IMR-90 (cell line): ENCODE data around the gene PPM1H. TPM values are rescaled to one million over a fixed set of nuclear protein-coding genes. Genes with fewer than 3 reads are reported as not detected.

Experiments
- ATAC-seq: fragments of 200-7000 bp; cut with Tn5 transposase; 2 replicates; pipeline ENCODE4 v1.9.1; 2020; ENCODE audit warnings: low read depth, mild to moderate bottlenecking, moderate library complexity
- BruUV-seq: library from RNA; stranded (reverse); fragments of 400-500 nt; replicated peaks from 2 replicates; lab custom pipeline; 2021; lab: Mats Ljungman, UMichigan
- CTCF ChIA-PET: fragments of 300-600 bp; formaldehyde crosslinking; extraction: SDS; loops from one replicate; lab custom pipeline; 2021; ENCODE audit warnings: antibody characterized with exemption; lab: Yijun Ruan, JAX
- POLR2A ChIA-PET: fragments of 300-600 bp; sonication (Branson Sonifier 250); formaldehyde crosslinking; loops from one replicate; lab custom pipeline; 2022; ENCODE audit warnings: antibody characterized with exemption; ENCODE audit not compliant: unreplicated experiment; lab: Charles Lee
- DNase-seq: peaks from one replicate; pipeline ENCODE4 v3.0.0; 2013
- H2AFZ ChIP-seq: replicated peaks from 2 replicates; pipeline ENCODE3; 2013; ENCODE audit warnings: low read length, mild to moderate bottlenecking; ENCODE audit not compliant: poor library complexity
- H2AK5ac ChIP-seq: 2 replicates; pipeline ENCODE4 v1.6.1; 2013; ENCODE audit warnings: low read depth, low read length, inconsistent platforms
- H2AK9ac ChIP-seq: replicated peaks from 2 replicates; pipeline ENCODE3; 2013; ENCODE audit warnings: mild to moderate bottlenecking, low read depth, low read length, moderate library complexity; ENCODE audit not compliant: poor library complexity
- H2BK120ac ChIP-seq: 2 replicates; pipeline ENCODE4 v1.6.1; 2013; ENCODE audit warnings: low read depth, low read length, inconsistent platforms
- H2BK15ac ChIP-seq: 3 replicates; pipeline ENCODE4 v1.6.1; 2013; ENCODE audit warnings: low read depth, low read length, inconsistent platforms
- H2BK20ac ChIP-seq: 2 replicates; pipeline ENCODE4 v1.6.1; 2013; ENCODE audit warnings: low read depth, mild to moderate bottlenecking, inconsistent platforms, low read length, moderate library complexity
- H2BK5ac ChIP-seq: 2 replicates; pipeline ENCODE4 v1.6.1; 2013; ENCODE audit warnings: mild to moderate bottlenecking, low read depth, low read length, inconsistent platforms; ENCODE audit not compliant: poor library complexity, severe bottlenecking
- H3K14ac ChIP-seq: replicated peaks from 2 replicates; pipeline ENCODE4 v1.6.1; 2013; ENCODE audit warnings: low read depth, low read length, inconsistent platforms
- H3K18ac ChIP-seq: 2 replicates; pipeline ENCODE4 v1.6.1; 2013; ENCODE audit warnings: low read depth, low read length, control low read depth
- H3K23ac ChIP-seq: 2 replicates; pipeline ENCODE4 v1.6.1; 2013; ENCODE audit warnings: low read depth, low read length, inconsistent platforms
- H3K27ac ChIP-seq: 2 replicates; pipeline ENCODE4 v1.5.1; 2013; ENCODE audit warnings: mild to moderate bottlenecking, control low read depth, low read length; ENCODE audit not compliant: insufficient read depth
- H3K27me3 ChIP-seq: 2 replicates; pipeline ENCODE4 v1.6.1; 2013; ENCODE audit warnings: low read length; ENCODE audit not compliant: control insufficient read depth, insufficient read depth
- H3K36me3 ChIP-seq: 2 replicates; pipeline ENCODE4 v1.6.1; 2013; ENCODE audit warnings: low read length, mixed read lengths; ENCODE audit not compliant: control insufficient read depth, insufficient read depth
- H3K4ac ChIP-seq: 2 replicates; pipeline ENCODE4 v1.6.1; 2013; ENCODE audit warnings: low read depth, low read length, inconsistent platforms
- H3K4me1 ChIP-seq: 2 replicates; pipeline ENCODE4 v1.6.1; 2013; ENCODE audit warnings: low read length, mixed read lengths; ENCODE audit not compliant: control insufficient read depth, insufficient read depth
- H3K4me2 ChIP-seq: 2 replicates; pipeline ENCODE4 v1.6.1; 2013; ENCODE audit warnings: low read depth, mild to moderate bottlenecking, control low read depth, low read length, moderate library complexity
- H3K4me3 ChIP-seq: 2 replicates; pipeline ENCODE4 v1.5.1; 2013; ENCODE audit warnings: low read depth, mild to moderate bottlenecking, control low read depth, low read length, moderate library complexity; ENCODE audit not compliant: insufficient read depth
- H3K56ac ChIP-seq: 2 replicates; pipeline ENCODE4 v1.6.1; 2013; ENCODE audit warnings: low read length, inconsistent platforms; ENCODE audit not compliant: insufficient read depth; ENCODE audit errors: extremely low read depth
- H3K79me1 ChIP-seq, 2 experiments: 2 replicates each; pipeline ENCODE4 v1.6.1; 2013; ENCODE audit warnings: low read length in 2 of 2, inconsistent platforms in 1 of 2, low read depth in 1 of 2
- H3K9ac ChIP-seq: 2 replicates; pipeline ENCODE4 v1.6.1; 2013; ENCODE audit warnings: low read depth, low read length, control low read depth
- H3K9me1 ChIP-seq: 2 replicates; pipeline ENCODE4 v1.6.1; 2013; ENCODE audit warnings: low read length, inconsistent platforms; ENCODE audit not compliant: insufficient read depth
- H3K9me3 ChIP-seq: 2 replicates; pipeline ENCODE4 v1.6.1; 2013; ENCODE audit warnings: low read length; ENCODE audit not compliant: control insufficient read depth, insufficient read depth
- H4K20me1 ChIP-seq: 2 replicates; pipeline ENCODE4 v1.6.1; 2013; ENCODE audit warnings: low read length, inconsistent platforms; ENCODE audit not compliant: insufficient read depth
- H4K5ac ChIP-seq: 2 replicates; pipeline ENCODE4 v1.6.1; 2013; ENCODE audit warnings: mild to moderate bottlenecking, low read depth, low read length, control low read depth
- H4K8ac ChIP-seq, 2 experiments: 2 replicates each; pipeline ENCODE4 v1.6.1; 2013; ENCODE audit warnings: low read depth in 2 of 2, low read length in 2 of 2, control low read depth in 1 of 2, inconsistent platforms in 1 of 2
- H4K91ac ChIP-seq: 2 replicates; pipeline ENCODE4 v1.6.1; 2013; ENCODE audit warnings: low read depth, low read length, inconsistent platforms; ENCODE audit not compliant: insufficient read depth
- BHLHE40 ChIP-seq: fragments of 150-350 bp; IDR thresholded peaks from 2 replicates; pipeline ENCODE4 v1.6.1; 2016; ENCODE audit warnings: mild to moderate bottlenecking, low read depth, low read length
- CHD1 ChIP-seq: IDR thresholded peaks from 2 replicates; pipeline ENCODE4 v1.6.1; 2012; ENCODE audit warnings: low read depth, low read length, improper control_type of control experiment
- MAFK ChIP-seq: IDR thresholded peaks from 2 replicates; pipeline ENCODE4 v1.6.1; 2012; ENCODE audit warnings: low read depth, low read length, improper control_type of control experiment
- MAZ ChIP-seq: IDR thresholded peaks from 2 replicates; pipeline ENCODE4 v1.6.1; 2012; ENCODE audit warnings: low read depth, mild to moderate bottlenecking, low read length, improper control_type of control experiment, moderate library complexity, borderline replicate concordance
- NFE2L2 ChIP-seq: fragments of 150-350 bp; IDR thresholded peaks from 2 replicates; pipeline ENCODE4 v1.6.1; 2016; ENCODE audit warnings: low read depth, mild to moderate bottlenecking, low read length
- POLR2A ChIP-seq: IDR thresholded peaks from 2 replicates; pipeline ENCODE4 v1.6.1; 2012; ENCODE audit warnings: mild to moderate bottlenecking, low read depth, low read length
- RAD21 ChIP-seq: IDR thresholded peaks from 2 replicates; pipeline ENCODE4 v1.6.1; 2012; ENCODE audit warnings: low read length, improper control_type of control experiment
- RCOR1 ChIP-seq: IDR thresholded peaks from 2 replicates; pipeline ENCODE4 v1.6.1; 2012; ENCODE audit warnings: mild to moderate bottlenecking, low read length, improper control_type of control experiment; ENCODE audit not compliant: insufficient replicate concordance
- RFX5 ChIP-seq: IDR thresholded peaks from 2 replicates; pipeline ENCODE4 v1.8.0; 2012; ENCODE audit warnings: low read depth, mild to moderate bottlenecking, low read length, moderate library complexity
- SMC3 ChIP-seq: fragments of 150-350 bp; IDR thresholded peaks from 2 replicates; pipeline ENCODE4 v1.6.1; 2016; ENCODE audit warnings: low read depth, mild to moderate bottlenecking, antibody characterized with exemption, low read length, moderate library complexity
- WGBS, 2 experiments: methylation state at CpG; one replicate each; pipeline versions ENCODE4 v1.1.5 to v1.1.7; 2013; ENCODE audit warnings: missing lambda C conversion rate in 2 of 2; ENCODE audit not compliant: insufficient read length in 1 of 2; ENCODE audit errors: extremely low coverage in 2 of 2; 5-methylcytosine and 5-hydroxymethylcytosine counted together
- dilution Hi-C: fragments of 300-500 bp; cut with HindIII; formaldehyde crosslinking; loops from one replicate; pipeline ENCODE4 v1.14.3; 2018; ENCODE audit warnings: low sequenced_read_pairs; ENCODE audit not compliant: unreplicated experiment
- in situ Hi-C: fragments of 300-500 bp; cut with MboI; formaldehyde crosslinking; loops from 3 replicates; pipeline ENCODE4 v1.14.3; 2019; ENCODE audit warnings: low sequenced_read_pairs, inconsistent platforms, mixed read lengths
- intact Hi-C: fragments of 100-400 bp; cut with micrococcal nuclease; formaldehyde crosslinking; loops from 2 replicates; pipeline ENCODE4 v1.10.0; 2022
- polyA plus RNA-seq, 3 experiments: library from polyadenylated mRNA; depleted of rRNA; stranded (reverse); fragments of >200 nt; gene quantifications; 2 replicates each; pipeline ENCODE4 v1.2.3, GENCODE V29; 2012; ENCODE audit warnings: low replicate concordance in 1 of 3
- total RNA-seq: library from RNA; depleted of rRNA; stranded (reverse); fragments of >200 nt; gene quantifications from 2 replicates; pipeline ENCODE4 v1.2.3, GENCODE V29; 2012
- TF ChIP-seq, protein P1 (sequence below): fragments of 150-350 bp; IDR thresholded peaks from 2 replicates; pipeline ENCODE4 v1.6.1; 2016; ENCODE audit warnings: low read depth, mild to moderate bottlenecking, low read length, moderate library complexity, borderline replicate concordance
- TF ChIP-seq, protein P2 (sequence below): fragments of 150-350 bp; IDR thresholded peaks from 2 replicates; pipeline ENCODE4 v1.6.1; 2017; ENCODE audit warnings: mild to moderate bottlenecking, antibody characterized with exemption, low read length, low read depth
- TF ChIP-seq, protein P3 (sequence below): conservative IDR thresholded peaks from 2 replicates; pipeline ENCODE4 v1.5.1; 2012; ENCODE audit warnings: mild to moderate bottlenecking, low read depth, low read length, improper control_type of control experiment

The PPM1H gene
- total and polyA plus RNA-seq, 2 of the 4 experiments (the other 2 are of a cell fraction), result 0.14 to 0.18 TPM

GRCh38 chr12:62603061-62603810 is 331.7 kb downstream of the PPM1H start:
- H4K8ac ChIP-seq, result peak overlapping the region; percentile 97 to 98
- peak overlapping the region; percentile 94 for H2AK5ac ChIP-seq
- peak; percentile 90 for ATAC-seq
- H3K4me1 ChIP-seq, result no peaks in the 10 kb centered on the region; the same call in 1 of the 2 replicates
- peak overlapping the region; percentile 100 for H3K14ac ChIP-seq
- BruUV-seq, result no TSS peak
- peak overlapping the region; percentile 99 for H2AK9ac ChIP-seq
- peak overlapping the region; percentile 98 for H3K56ac ChIP-seq
- POLR2A ChIA-PET, result interaction anchor here (0.7 to 0.8 kb wide), 3 partner anchors 188 to 196 kb away, joined by 3 read pairs; no protein-coding TSS in a partner anchor
- peak overlapping the region; percentile 95 for H3K9ac ChIP-seq
- intact Hi-C loops, result loop anchor here (1.0 to 10.0 kb wide), 4 partner anchors 166 to 462 kb away; no protein-coding TSS in a partner anchor
- peak overlapping the region; percentile 87 for H2BK120ac ChIP-seq
- H3K27ac ChIP-seq, result peak overlapping the region; percentile 99
- no peaks in the 10 kb centered on the region for H3K9me1 ChIP-seq
- H3K27me3 ChIP-seq, result no peaks in the 10 kb centered on the region
- H3K4ac ChIP-seq, result peak overlapping the region; percentile 100
- no peaks in the 10 kb centered on the region for H3K36me3 ChIP-seq
- H3K4me2 ChIP-seq, result peak overlapping the region; percentile 97
- H3K9me3 ChIP-seq, result no peaks in the 10 kb centered on the region
- WGBS, 2 experiments, result 0% methylated on average over 48 of the region's 94 CpGs; no CpG with 5 or more reads in 1 of the 2 experiments
- H3K18ac ChIP-seq, result peak overlapping the region; percentile 95
- H4K20me1 ChIP-seq, result peaks cover 12% of the 10 kb centered on the region; the same call in 1 of the 2 replicates
- peak overlapping the region; percentile 98 for H4K91ac ChIP-seq
- peaks cover 5 to 18% of the 10 kb centered on the region in 2 experiments; a peak in 3 of 4 replicates for H3K79me1 ChIP-seq
- CTCF ChIA-PET, result interaction anchor here (0.6 to 1.7 kb wide), 5 partner anchors 22 to 193 kb away, joined by 3 to 8 read pairs (median 3); no protein-coding TSS in a partner anchor
- dilution Hi-C loops, result no loop called here
- peak overlapping the region; percentile 99 for H3K23ac ChIP-seq
- 0 out of 3 replicates have a peak overlapping the region, but pooled peaks have one; percentile 69 for H2BK15ac ChIP-seq
- peak overlapping the region; percentile 97 for H3K4me3 ChIP-seq
- H4K5ac ChIP-seq, result peak overlapping the region; percentile 94
- H2BK20ac ChIP-seq, result no peak overlapping the region
- H2BK5ac ChIP-seq, result peak overlapping the region; percentile 98
- in situ Hi-C loops, result no loop called here
- peak overlapping the region; percentile 98 for H2AFZ ChIP-seq
- DNase-seq, result peak; percentile 89
- TF ChIP-seq RFX5 (no peak), RCOR1 (no peak), BHLHE40 (peak; percentile 57; the same call in 1 of the 2 replicates), MAFK (no peak), SMC3 (0 out of 2 replicates have a peak, but pooled peaks have one; percentile 4), NFE2L2 (no peak), RAD21 (peak; percentile 56), MAZ (peak; percentile 95), CHD1 (no peak), POLR2A (peak; percentile 88)
- TF ChIP-seq, protein P1, sequence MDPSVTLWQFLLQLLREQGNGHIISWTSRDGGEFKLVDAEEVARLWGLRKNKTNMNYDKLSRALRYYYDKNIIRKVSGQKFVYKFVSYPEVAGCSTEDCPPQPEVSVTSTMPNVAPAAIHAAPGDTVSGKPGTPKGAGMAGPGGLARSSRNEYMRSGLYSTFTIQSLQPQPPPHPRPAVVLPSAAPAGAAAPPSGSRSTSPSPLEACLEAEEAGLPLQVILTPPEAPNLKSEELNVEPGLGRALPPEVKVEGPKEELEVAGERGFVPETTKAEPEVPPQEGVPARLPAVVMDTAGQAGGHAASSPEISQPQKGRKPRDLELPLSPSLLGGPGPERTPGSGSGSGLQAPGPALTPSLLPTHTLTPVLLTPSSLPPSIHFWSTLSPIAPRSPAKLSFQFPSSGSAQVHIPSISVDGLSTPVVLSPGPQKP, result no peak
- TF ChIP-seq, protein P2, sequence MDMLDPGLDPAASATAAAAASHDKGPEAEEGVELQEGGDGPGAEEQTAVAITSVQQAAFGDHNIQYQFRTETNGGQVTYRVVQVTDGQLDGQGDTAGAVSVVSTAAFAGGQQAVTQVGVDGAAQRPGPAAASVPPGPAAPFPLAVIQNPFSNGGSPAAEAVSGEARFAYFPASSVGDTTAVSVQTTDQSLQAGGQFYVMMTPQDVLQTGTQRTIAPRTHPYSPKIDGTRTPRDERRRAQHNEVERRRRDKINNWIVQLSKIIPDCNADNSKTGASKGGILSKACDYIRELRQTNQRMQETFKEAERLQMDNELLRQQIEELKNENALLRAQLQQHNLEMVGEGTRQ, result no peak; the same call in 1 of the 2 replicates
- TF ChIP-seq, protein P3, sequence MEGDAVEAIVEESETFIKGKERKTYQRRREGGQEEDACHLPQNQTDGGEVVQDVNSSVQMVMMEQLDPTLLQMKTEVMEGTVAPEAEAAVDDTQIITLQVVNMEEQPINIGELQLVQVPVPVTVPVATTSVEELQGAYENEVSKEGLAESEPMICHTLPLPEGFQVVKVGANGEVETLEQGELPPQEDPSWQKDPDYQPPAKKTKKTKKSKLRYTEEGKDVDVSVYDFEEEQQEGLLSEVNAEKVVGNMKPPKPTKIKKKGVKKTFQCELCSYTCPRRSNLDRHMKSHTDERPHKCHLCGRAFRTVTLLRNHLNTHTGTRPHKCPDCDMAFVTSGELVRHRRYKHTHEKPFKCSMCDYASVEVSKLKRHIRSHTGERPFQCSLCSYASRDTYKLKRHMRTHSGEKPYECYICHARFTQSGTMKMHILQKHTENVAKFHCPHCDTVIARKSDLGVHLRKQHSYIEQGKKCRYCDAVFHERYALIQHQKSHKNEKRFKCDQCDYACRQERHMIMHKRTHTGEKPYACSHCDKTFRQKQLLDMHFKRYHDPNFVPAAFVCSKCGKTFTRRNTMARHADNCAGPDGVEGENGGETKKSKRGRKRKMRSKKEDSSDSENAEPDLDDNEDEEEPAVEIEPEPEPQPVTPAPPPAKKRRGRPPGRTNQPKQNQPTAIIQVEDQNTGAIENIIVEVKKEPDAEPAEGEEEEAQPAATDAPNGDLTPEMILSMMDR, result peak; percentile 60
